ENCODE measurements around the gene C16orf90. TPM values are rescaled to one million over a fixed set of nuclear protein-coding genes. Genes with fewer than 3 reads are reported as not detected.
A peak's percentile ranks its signal among the peaks of the same experiment; 100 is the strongest.

Gene C16orf90
- polyA plus RNA-seq, 3 donors, result not detected

DNA sequence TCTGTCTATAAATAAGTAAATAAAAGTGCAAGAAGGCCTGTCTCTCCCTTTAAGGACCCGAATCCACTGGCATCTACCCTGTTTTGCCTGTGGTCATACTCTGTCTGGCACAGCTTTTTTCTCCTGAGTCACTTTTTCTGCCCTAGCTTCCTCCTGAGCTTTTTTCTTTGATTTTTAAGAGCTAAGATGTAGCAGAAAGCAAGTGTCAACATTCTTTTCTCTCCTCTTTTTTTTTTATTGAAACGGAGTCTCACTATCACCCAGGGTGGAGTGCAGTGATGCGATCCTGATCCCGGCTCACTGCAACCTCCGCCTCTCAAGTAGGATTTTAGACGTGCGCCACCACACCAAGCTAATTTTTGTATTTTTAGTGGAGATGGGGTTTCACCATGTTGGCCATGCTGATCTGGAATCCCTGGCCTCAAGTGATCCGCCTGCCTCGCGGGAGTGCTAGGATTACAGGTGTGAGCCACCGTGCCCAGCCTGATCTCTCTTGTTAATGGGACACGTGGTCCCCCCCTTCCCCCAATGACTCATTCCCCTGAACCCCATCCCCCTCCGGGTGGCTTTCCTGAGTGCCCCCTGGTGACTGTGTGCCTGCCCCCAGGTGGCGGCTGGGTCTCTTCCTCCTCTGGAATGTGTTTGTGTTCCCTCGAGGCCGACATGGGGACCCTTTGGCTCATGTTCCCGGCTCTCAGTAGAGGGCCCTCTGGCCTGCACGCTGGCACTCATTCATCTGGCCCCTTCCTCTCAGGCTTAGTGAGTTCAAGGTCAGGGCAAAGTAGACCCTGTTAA, 14.2 kb downstream of the C16orf90 start:
- no peaks in the 10 kb centered on the region for H3K9me3 ChIP-seq (replicated peaks in 1 of 2; ENCODE audit: control insufficient read depth in 1 of 2, insufficient read depth in 1 of 2, low read length in 2 of 2)
- TF ChIP-seq, protein P1, sequence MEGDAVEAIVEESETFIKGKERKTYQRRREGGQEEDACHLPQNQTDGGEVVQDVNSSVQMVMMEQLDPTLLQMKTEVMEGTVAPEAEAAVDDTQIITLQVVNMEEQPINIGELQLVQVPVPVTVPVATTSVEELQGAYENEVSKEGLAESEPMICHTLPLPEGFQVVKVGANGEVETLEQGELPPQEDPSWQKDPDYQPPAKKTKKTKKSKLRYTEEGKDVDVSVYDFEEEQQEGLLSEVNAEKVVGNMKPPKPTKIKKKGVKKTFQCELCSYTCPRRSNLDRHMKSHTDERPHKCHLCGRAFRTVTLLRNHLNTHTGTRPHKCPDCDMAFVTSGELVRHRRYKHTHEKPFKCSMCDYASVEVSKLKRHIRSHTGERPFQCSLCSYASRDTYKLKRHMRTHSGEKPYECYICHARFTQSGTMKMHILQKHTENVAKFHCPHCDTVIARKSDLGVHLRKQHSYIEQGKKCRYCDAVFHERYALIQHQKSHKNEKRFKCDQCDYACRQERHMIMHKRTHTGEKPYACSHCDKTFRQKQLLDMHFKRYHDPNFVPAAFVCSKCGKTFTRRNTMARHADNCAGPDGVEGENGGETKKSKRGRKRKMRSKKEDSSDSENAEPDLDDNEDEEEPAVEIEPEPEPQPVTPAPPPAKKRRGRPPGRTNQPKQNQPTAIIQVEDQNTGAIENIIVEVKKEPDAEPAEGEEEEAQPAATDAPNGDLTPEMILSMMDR (IDR thresholded peaks at IDR 0.05), result no peak
- peaks cover 59% of the 10 kb centered on the region for H4K20me1 ChIP-seq (ENCODE audit: insufficient read depth, low read length)
- Mint-ChIP-seq H3K9me3 (no peaks in the 10 kb centered on the region), H3K4me1 (no peaks in the 10 kb centered on the region), H3K27ac (peak overlapping the region in 2 of 7 donors; percentile 46 to 48), H3K4me3 (no peak overlapping the region), H3K27me3 (ENCODE audit: low read depth in 3 of 3) (peaks cover 0 to 2% (median 0%) of the 10 kb centered on the region in 3 donors), H3K36me3 (peaks cover 69 to 94% of the 10 kb centered on the region in 2 donors)
- intact Hi-C loops (cut with micrococcal nuclease), result no loop called here
- peaks cover 18% of the 10 kb centered on the region for H3K79me2 ChIP-seq (ENCODE audit: insufficient read depth, low read length)
- no peak overlapping the region for H2AFZ ChIP-seq (ENCODE audit: insufficient read depth, low read depth, low read length, poor library complexity, severe bottlenecking)
- DNase-seq, result no peak
- no peaks in the 10 kb centered on the region for H3K4me1 ChIP-seq (ENCODE audit: control insufficient read depth in 1 of 2, insufficient read depth in 2 of 2, low read length in 2 of 2)
- no peak overlapping the region for H3K4me3 ChIP-seq (replicated peaks in 1 of 3; ENCODE audit: low read depth in 2 of 3, low read length in 3 of 3)
- no peak overlapping the region for H3K27ac ChIP-seq (ENCODE audit: low read depth in 1 of 2, low read length in 2 of 2)
- no peak overlapping the region for H3K9ac ChIP-seq (ENCODE audit: insufficient read depth, low read length, poor library complexity, severe bottlenecking)
- H3K27me3 ChIP-seq (ENCODE audit: control insufficient read depth in 2 of 2, insufficient read depth in 2 of 2, low read length in 2 of 2), result no peaks in the 10 kb centered on the region
- 100% methylated on average over 3 of the region's 18 CpGs for WGBS (ENCODE audit: insufficient coverage)
- peaks cover 78 to 90% of the 10 kb centered on the region in 2 donors for H3K36me3 ChIP-seq (replicated peaks in 1 of 2; ENCODE audit: control insufficient read depth in 1 of 2, insufficient read depth in 2 of 2, low read length in 2 of 2)
- no peak overlapping the region for H3K4me2 ChIP-seq (replicated peaks; ENCODE audit: extremely low read depth, low read length, poor library complexity, severe bottlenecking)

DNA sequence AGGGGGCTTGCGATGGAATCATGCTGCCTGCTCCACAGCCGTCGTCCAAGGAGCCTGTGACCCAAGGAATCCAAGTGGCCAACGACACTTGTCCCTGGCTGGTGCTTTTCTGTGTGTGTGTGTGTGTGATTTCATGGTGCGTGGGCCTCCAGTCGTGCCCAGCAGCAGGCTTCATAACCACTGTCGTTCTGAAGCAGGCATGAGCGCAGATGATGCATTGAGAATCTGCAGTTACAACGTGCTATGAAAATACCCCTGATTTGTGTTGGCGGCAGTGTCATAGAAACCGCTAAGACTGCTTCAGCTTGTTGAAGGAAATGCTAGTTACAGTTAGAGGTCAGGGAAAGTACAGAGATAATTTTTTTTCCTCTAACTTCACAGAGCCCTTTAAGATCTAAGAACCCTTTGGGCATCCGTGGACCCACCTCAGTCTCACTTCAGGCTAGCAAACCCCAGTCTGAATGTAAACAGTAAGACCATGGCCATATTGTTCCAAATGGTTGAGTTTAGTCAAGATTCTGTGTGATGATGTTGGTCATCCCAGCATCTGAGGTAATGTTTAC, 15.6 kb downstream of the C16orf90 start:
- Histone ChIP-seq H3K4me1 (ENCODE audit: control insufficient read depth in 1 of 2, insufficient read depth in 2 of 2, low read length in 2 of 2) (no peaks in the 10 kb centered on the region), H3K9ac (ENCODE audit: insufficient read depth, low read length, poor library complexity, severe bottlenecking) (no peak overlapping the region), H3K4me2 (replicated peaks; ENCODE audit: extremely low read depth, low read length, poor library complexity, severe bottlenecking) (no peak overlapping the region), H2AFZ (ENCODE audit: insufficient read depth, low read depth, low read length, poor library complexity, severe bottlenecking) (no peak overlapping the region), H3K27me3 (ENCODE audit: control insufficient read depth in 2 of 2, insufficient read depth in 2 of 2, low read length in 2 of 2) (no peaks in the 10 kb centered on the region), H4K20me1 (ENCODE audit: insufficient read depth, low read length) (peaks cover 73% of the 10 kb centered on the region), H3K9me3 (replicated peaks in 1 of 2; ENCODE audit: control insufficient read depth in 1 of 2, insufficient read depth in 1 of 2, low read length in 2 of 2) (no peaks in the 10 kb centered on the region), H3K36me3 (replicated peaks in 1 of 2; ENCODE audit: control insufficient read depth in 1 of 2, insufficient read depth in 2 of 2, low read length in 2 of 2) (peaks cover 65 to 85% of the 10 kb centered on the region in 2 donors), H3K79me2 (ENCODE audit: insufficient read depth, low read length) (peaks cover 31% of the 10 kb centered on the region), H3K27ac (ENCODE audit: low read depth in 1 of 2, low read length in 2 of 2) (no peak overlapping the region), H3K4me3 (replicated peaks in 1 of 3; ENCODE audit: low read depth in 2 of 3, low read length in 3 of 3) (no peak overlapping the region)
- Mint-ChIP-seq H3K9me3 (no peaks in the 10 kb centered on the region), H3K27me3 (ENCODE audit: low read depth in 3 of 3) (peaks cover 0 to 2% (median 0%) of the 10 kb centered on the region in 3 donors), H3K36me3 (peaks cover 61 to 92% of the 10 kb centered on the region in 2 donors), H3K27ac (no peak overlapping the region), H3K4me3 (no peak overlapping the region), H3K4me1 (no peaks in the 10 kb centered on the region)
- TF ChIP-seq, protein P1 (IDR thresholded peaks at IDR 0.05), result no peak
- WGBS (ENCODE audit: insufficient coverage), result 100% methylated on average over 5 of the region's 12 CpGs
- no peak for DNase-seq
- intact Hi-C loops (cut with micrococcal nuclease), result no loop called here
